K562 (cell line): ENCODE data around the gene LGALS3BP. TPM values are rescaled to one million over a fixed set of nuclear protein-coding genes. Genes with fewer than 3 reads are reported as not detected.

Experiments used
- ATAC-seq: fragments of 200-7000 bp; cut with Tn5 transposase; 3 replicates; pipeline ENCODE4 v1.9.1; 2020; ENCODE audit warnings: moderate library complexity
- BruUV-seq: library from RNA; stranded (reverse); fragments of 400-500 nt; replicated peaks from 2 replicates; lab custom pipeline; 2021; lab: Mats Ljungman, UMichigan
- CTCF ChIA-PET: fragments of 300-600 bp; formaldehyde crosslinking; extraction: SDS; loops from one replicate; lab custom pipeline; 2021; ENCODE audit warnings: low intra/inter-chr PET ratio; lab: Yijun Ruan, JAX
- POLR2A ChIA-PET: fragments of 300-600, 350-650 bp; sonication (Branson Sonifier 250); formaldehyde crosslinking; extraction: SDS; loops from one replicate; lab custom pipeline; 2021; ENCODE audit warnings: antibody characterized with exemption, inconsistent platforms; lab: Yijun Ruan, JAX
- DNase-seq, 4 experiments: peaks; one replicate each; pipeline versions ENCODE4 v3.0.0 to v3.0.0-alpha.2; 2011 to 2018; ENCODE audit warnings: low spot score in 3 of 4, mixed read lengths in 3 of 4; ENCODE audit errors: extremely low read depth in 1 of 4
- FAIRE-seq: peaks from 2 replicates; lab custom pipeline; 2011; peaks lifted over from hg19 to GRCh38; lab: Jason Lieb, UNC
- H2AFZ ChIP-seq: 2 replicates; pipeline ENCODE4 v1.6.0; 2011; ENCODE audit warnings: low read depth, low read length, control low read depth, inconsistent platforms
- H3K27ac ChIP-seq: fragments of 200-600 bp; 3 replicates; pipeline ENCODE4 v1.8.0; 2011; ENCODE audit warnings: low read depth, mild to moderate bottlenecking, control low read depth, inconsistent platforms, low read length, moderate library complexity, mixed read lengths; ENCODE audit errors: extremely low read depth
- H3K27me3 ChIP-seq, 2 experiments: fragments of 300-600 bp in 1 of 2; 2 replicates in 1 of 2; 3 replicates in 1 of 2; pipeline versions ENCODE4 v1.6.0 to v1.8.0; 2011; ENCODE audit warnings: inconsistent platforms in 2 of 2, low read length in 2 of 2, mild to moderate bottlenecking in 1 of 2, mixed read lengths in 1 of 2, moderate library complexity in 1 of 2; ENCODE audit not compliant: control insufficient read depth in 2 of 2, insufficient read depth in 2 of 2
- H3K36me3 ChIP-seq: fragments of 300-600 bp; 3 replicates; pipeline ENCODE4 v1.8.0; 2011; ENCODE audit warnings: mild to moderate bottlenecking, low read length, inconsistent platforms; ENCODE audit not compliant: control insufficient read depth, insufficient read depth
- H3K4me1 ChIP-seq, 2 experiments: fragments of 200-600 bp in 1 of 2; replicated peaks in 1 of 2; 2 replicates in 1 of 2; 3 replicates in 1 of 2; pipeline versions ENCODE4 v1.5.1 to v1.8.0; 2011; ENCODE audit warnings: inconsistent platforms in 2 of 2, low read length in 2 of 2, mild to moderate bottlenecking in 1 of 2, mixed read lengths in 1 of 2, moderate library complexity in 1 of 2; ENCODE audit not compliant: control insufficient read depth in 2 of 2, insufficient read depth in 2 of 2
- H3K4me2 ChIP-seq: 2 replicates; pipeline ENCODE4 v1.6.1; 2011; ENCODE audit warnings: low read length, control low read depth, inconsistent platforms, mixed read lengths; ENCODE audit not compliant: insufficient read depth
- H3K4me3 ChIP-seq: fragments of 200-600 bp; sonication (generic), shearing (Covaris generic); 2 replicates; pipeline ENCODE4 v1.5.1; 2016; ENCODE audit warnings: control low read depth, inconsistent platforms
- H3K79me2 ChIP-seq: fragments of 200-600 bp; 3 replicates; pipeline ENCODE4 v1.8.0; 2011; ENCODE audit warnings: low read length, inconsistent platforms; ENCODE audit not compliant: control insufficient read depth, insufficient read depth
- H3K9ac ChIP-seq, 2 experiments: 2 replicates each; pipeline versions ENCODE4 v1.6.0 to v1.6.1; 2011; ENCODE audit warnings: low read depth in 2 of 2, low read length in 2 of 2, control low read depth in 1 of 2, inconsistent platforms in 1 of 2, mild to moderate bottlenecking in 1 of 2, mixed read lengths in 1 of 2; ENCODE audit not compliant: insufficient read depth in 1 of 2
- H3K9me1 ChIP-seq: one replicate; pipeline ENCODE4 v1.6.0; 2011; ENCODE audit warnings: inconsistent platforms, mild to moderate bottlenecking, low read length, moderate library complexity; ENCODE audit not compliant: control insufficient read depth, insufficient read depth
- H3K9me3 ChIP-seq: replicated peaks from 2 replicates; pipeline ENCODE4 v1.5.1; 2011; ENCODE audit warnings: low read depth, low read length, inconsistent platforms; ENCODE audit not compliant: control insufficient read depth, insufficient read depth
- H4K20me1 ChIP-seq: replicated peaks from 2 replicates; pipeline ENCODE4 v1.6.1; 2011; ENCODE audit warnings: low read length, inconsistent platforms, mixed read lengths; ENCODE audit not compliant: control insufficient read depth, insufficient read depth
- POLR2AphosphoS2 ChIP-seq: IDR thresholded peaks from 2 replicates; pipeline ENCODE4 v1.6.1; 2012; ENCODE audit warnings: low read length, improper control_type of control experiment
- ZNF263 ChIP-seq: sonication (generic); formaldehyde crosslinking; IDR thresholded peaks from 2 replicates; pipeline ENCODE4 v1.8.0; 2022; ENCODE audit warnings: mild to moderate bottlenecking, missing genetic modification reagents, borderline replicate concordance
- WGBS: fragments of 100-300 bp; shearing (Covaris generic); methylation state at CpG from one replicate; pipeline ENCODE4 v1.1.6; 2016; ENCODE audit warnings: low coverage, mixed read lengths; ENCODE audit not compliant: insufficient coverage; ENCODE audit errors: missing lambda C conversion rate; 5-methylcytosine and 5-hydroxymethylcytosine counted together
- in situ Hi-C: fragments of 300-500 bp; cut with MboI; formaldehyde crosslinking; loops from 4 replicates; pipeline ENCODE4 v1.15.0; 2018; ENCODE audit warnings: inconsistent platforms, mixed read lengths
- intact Hi-C: fragments of 100-400 bp; cut with micrococcal nuclease; formaldehyde crosslinking; loops from 2 replicates; pipeline ENCODE4 v1.14.2; 2022
- polyA plus RNA-seq, 8 experiments: library from polyadenylated mRNA; depleted of rRNA in 4 of 8; stranded (reverse) in 5 of 8; unstranded in 3 of 8; fragments of >200 nt; fragmentation: Nextera tagmentation in 2 of 8; fragmentation: Illumina TruSeq in 1 of 8; extraction: Ambion mirVana in 2 of 8; extraction: Trizol in 1 of 8; gene quantifications; 2 replicates each; pipeline versions ENCODE4 v1.2.1 to v1.2.3, GENCODE V29; 2011 to 2014; ENCODE audit warnings: inconsistent platforms in 1 of 8, missing spikeins in 1 of 8
- total RNA-seq, 7 experiments: library from RNA; depleted of rRNA in 6 of 7; stranded (reverse); fragments of >200 nt in 6 of 7; fragmentation: Illumina TruSeq in 2 of 7; extraction: Trizol in 2 of 7; gene quantifications; 2 replicates each; pipeline versions ENCODE4 v1.2.1 to v1.2.3, GENCODE V29; 2011 to 2021; ENCODE audit warnings: low replicate concordance in 1 of 7

The LGALS3BP gene
- total and polyA plus RNA-seq, 9 of the 15 experiments (the other 6 are each of a cell fraction or from before 2014, with no cell fraction given) = 0.39 to 5.3 (median 3.2) TPM

DNA sequence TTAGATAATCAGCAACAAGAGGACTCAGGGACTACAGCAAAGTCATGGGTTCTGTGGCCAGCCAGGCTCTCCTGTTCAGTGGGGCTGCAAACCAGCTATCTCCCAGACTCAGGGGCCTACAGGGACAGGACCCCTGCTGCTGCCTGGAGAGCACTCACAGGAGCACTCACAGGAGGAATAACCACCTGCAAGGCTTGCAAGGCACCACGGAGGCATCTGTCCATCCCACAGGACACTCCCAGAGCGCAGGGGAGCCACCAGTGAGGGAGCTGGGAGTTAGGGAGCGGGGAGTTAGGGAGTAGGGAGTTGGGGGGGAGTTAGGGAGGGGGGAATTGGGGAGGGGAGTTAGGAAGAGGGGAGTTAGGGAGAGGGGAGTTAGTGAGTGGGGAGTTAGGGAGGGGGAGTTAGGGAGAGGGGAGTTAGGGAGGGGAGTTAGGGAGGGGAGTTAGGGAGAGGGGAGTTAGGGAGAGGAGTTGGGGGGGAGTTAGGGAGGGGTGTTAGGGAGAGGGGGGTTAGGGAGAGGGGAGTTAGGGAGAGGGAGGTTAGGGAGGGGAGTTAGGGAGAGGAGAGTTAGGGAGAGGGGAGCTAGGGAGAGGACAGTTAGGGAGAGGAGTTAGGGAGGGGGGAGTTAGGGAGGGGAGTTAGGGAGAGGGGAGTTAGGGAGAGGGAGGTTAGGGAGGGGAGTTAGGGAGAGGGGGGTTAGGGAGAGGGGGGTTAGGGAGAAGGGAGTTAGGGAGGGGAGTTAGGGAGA, 24.1 kb upstream of the LGALS3BP start:
- no peak overlapping the region for H3K4me3 ChIP-seq
- TF ChIP-seq POLR2AphosphoS2 = no peak
- peak; percentile 74 for TF ChIP-seq ZNF263
- TF ChIP-seq, all 486 proteins: peak for 1
- in situ Hi-C loops (no loop called here), intact Hi-C loops (no loop called here)
- Histone ChIP-seq H3K9me3 (no peaks in the 10 kb centered on the region), H3K9ac (peak overlapping the region in 1 of 2 experiments; percentile 83; a peak in 2 of 4 replicates), H3K4me1 (peaks cover 5 to 21% of the 10 kb centered on the region in 2 experiments; a peak in 4 of 5 replicates), H3K27me3 (no peaks in the 10 kb centered on the region), H3K36me3 (peaks cover 37% of the 10 kb centered on the region; the same call in 2 of the 3 replicates), H2AFZ (no peak overlapping the region), H3K79me2 (peaks cover 67% of the 10 kb centered on the region), H3K9me1 (peaks cover 11% of the 10 kb centered on the region), H3K27ac (no peak overlapping the region), H3K4me2 (no peak overlapping the region), H4K20me1 (peaks cover 26% of the 10 kb centered on the region)
- BruUV-seq = no TSS peak
- ChIA-PET POLR2A (interaction anchor here (1.0 kb wide), 1 partner anchor 42 kb away, joined by 3 read pairs; no protein-coding TSS in a partner anchor), CTCF (no interaction called here)
- no peak for FAIRE-seq
- ATAC-seq = no peak
- 65% methylated on average over 2 of the region's 3 CpGs for WGBS
- peak in 1 of 4 experiments; percentile 7 for DNase-seq
